ENCODE measurements around the gene PRKCE. TPM values are rescaled to one million over a fixed set of nuclear protein-coding genes. Genes with fewer than 3 reads are reported as not detected.

The PRKCE gene
- total and polyA plus RNA-seq, 2 of the 8 experiments (the other 6 are each of a cell fraction or from before 2014, with no cell fraction given) = 0.54 to 2.1 TPM

GRCh38 chr2:45649462-45649857 is 2.0 kb upstream of the PRKCE start:
- no peak overlapping the region for H2BK120ac ChIP-seq (replicated peaks; ENCODE audit: low read depth, low read length)
- H2BK5ac ChIP-seq (ENCODE audit: low read depth, low read length) = no peak overlapping the region
- H3K36me3 ChIP-seq (ENCODE audit: control insufficient read depth in 2 of 4, insufficient read depth in 4 of 4, low read length in 3 of 4) = no peaks in the 10 kb centered on the region
- TF ChIP-seq RFX5 (IDR thresholded peaks at IDR 0.05; ENCODE audit: borderline replicate concordance, low read depth, low read length) (no peak), CTCF (IDR thresholded peaks at IDR 0.05; ENCODE audit: control extremely low read depth in 1 of 3, insufficient read depth in 1 of 3, low read depth in 1 of 3, low read length in 3 of 3) (0 out of 4 replicates have a peak, but pooled peaks of 1 of the 3 experiments have one; percentile 4)
- H3K4me3 ChIP-seq (ENCODE audit: extremely low read depth in 1 of 4, insufficient read depth in 2 of 4, low read depth in 3 of 4, low read length in 4 of 4) = peak overlapping the region; percentile 39 to 82 (median 72); a peak in 7 of 8 replicates
- H3K4me1 ChIP-seq (replicated peaks in 1 of 4; ENCODE audit: control insufficient read depth in 3 of 4, insufficient read depth in 4 of 4, low read length in 3 of 4) = peaks cover 2 to 4% (median 3%) of the 10 kb centered on the region in 4 experiments
- H3K56ac ChIP-seq (replicated peaks; ENCODE audit: insufficient read length, low read depth, low read length) = no peak overlapping the region
- ChIA-PET CTCF (ENCODE audit: partially characterized antibody) (interaction anchor here (0.8 to 1.7 kb wide), 8 partner anchors 9 to 294 kb away, joined by 3 to 7 read pairs (median 4); no protein-coding TSS in a partner anchor), POLR2A (ENCODE audit: partially characterized antibody) (interaction anchor here (0.9 kb wide), 1 partner anchor 13 kb away, joined by 3 read pairs; no protein-coding TSS in a partner anchor)
- H3K18ac ChIP-seq (ENCODE audit: extremely low read depth, low read length) = no peak overlapping the region
- no peak overlapping the region for H3K14ac ChIP-seq (ENCODE audit: insufficient read length)
- WGBS, 2 experiments (ENCODE audit: extremely low coverage in 1 of 2, insufficient coverage in 1 of 2, insufficient read length in 1 of 2, insufficient replicate concordance in 2 of 2, low coverage in 1 of 2, low lambda C conversion rate in 2 of 2, missing lambda C conversion rate in 1 of 2) = 16% methylated on average over 10 of the region's 10 CpGs; no CpG with 5 or more reads in 1 of the 2 experiments
- no peak overlapping the region for H2BK15ac ChIP-seq (ENCODE audit: low read length)
- H3K23me2 ChIP-seq (ENCODE audit: low read depth, low read length) = peaks cover 22% of the 10 kb centered on the region
- no peak overlapping the region for H2BK12ac ChIP-seq (ENCODE audit: low read depth, low read length)
- no peak overlapping the region for H4K5ac ChIP-seq (ENCODE audit: insufficient read length, low read depth, low read length)
- H4K91ac ChIP-seq (replicated peaks; ENCODE audit: insufficient read length, low read length) = no peak overlapping the region
- H3K79me2 ChIP-seq (ENCODE audit: control insufficient read depth in 1 of 2, insufficient read depth in 2 of 2, low read length in 2 of 2) = no peaks in the 10 kb centered on the region
- no peak overlapping the region for H4K8ac ChIP-seq (ENCODE audit: extremely low read depth, insufficient read depth, low read length)
- H2AFZ ChIP-seq (ENCODE audit: low read length) = no peak overlapping the region
- H3K79me1 ChIP-seq (ENCODE audit: low read depth, low read length) = no peaks in the 10 kb centered on the region
- no peak overlapping the region for H3K23ac ChIP-seq (ENCODE audit: insufficient read length)
- DNase-seq (ENCODE audit: low read depth in 1 of 2, low spot score in 2 of 2) (no peak), FAIRE-seq (no peak)
- H3K4ac ChIP-seq (replicated peaks; ENCODE audit: insufficient read length, low read depth, low read length) = no peak overlapping the region
- peak overlapping the region; percentile 95 to 97 for H3K4me2 ChIP-seq (ENCODE audit: insufficient read depth in 1 of 2, low read depth in 2 of 2, low read length in 2 of 2)
- no peak overlapping the region for H3K9ac ChIP-seq (replicated peaks in 1 of 4; ENCODE audit: extremely low read depth in 1 of 4, low read depth in 3 of 4, low read length in 3 of 4)
- no peak overlapping the region for H2BK20ac ChIP-seq (ENCODE audit: low read length)
- H3K27ac ChIP-seq (ENCODE audit: low read depth, low read length) = no peak overlapping the region
- peaks cover 0 to 3% of the 10 kb centered on the region in 2 experiments for H4K20me1 ChIP-seq (replicated peaks in 1 of 2; ENCODE audit: control insufficient read depth in 1 of 2, insufficient read depth in 2 of 2, low read length in 2 of 2)
- H3K27me3 ChIP-seq (replicated peaks in 1 of 4; ENCODE audit: control insufficient read depth in 3 of 4, extremely low read depth in 1 of 4, insufficient read depth in 3 of 4, low read length in 3 of 4) = peaks cover 31 to 64% (median 49%) of the 10 kb centered on the region in 4 experiments
- H3K9me3 ChIP-seq (ENCODE audit: insufficient read depth in 2 of 2, low read depth in 1 of 2, low read length in 1 of 2) = no peaks in the 10 kb centered on the region
- H2AK5ac ChIP-seq (ENCODE audit: low read depth, low read length) = no peak overlapping the region
